ENCODE results near the gene ROM1.

Gene ROM1

DNA sequence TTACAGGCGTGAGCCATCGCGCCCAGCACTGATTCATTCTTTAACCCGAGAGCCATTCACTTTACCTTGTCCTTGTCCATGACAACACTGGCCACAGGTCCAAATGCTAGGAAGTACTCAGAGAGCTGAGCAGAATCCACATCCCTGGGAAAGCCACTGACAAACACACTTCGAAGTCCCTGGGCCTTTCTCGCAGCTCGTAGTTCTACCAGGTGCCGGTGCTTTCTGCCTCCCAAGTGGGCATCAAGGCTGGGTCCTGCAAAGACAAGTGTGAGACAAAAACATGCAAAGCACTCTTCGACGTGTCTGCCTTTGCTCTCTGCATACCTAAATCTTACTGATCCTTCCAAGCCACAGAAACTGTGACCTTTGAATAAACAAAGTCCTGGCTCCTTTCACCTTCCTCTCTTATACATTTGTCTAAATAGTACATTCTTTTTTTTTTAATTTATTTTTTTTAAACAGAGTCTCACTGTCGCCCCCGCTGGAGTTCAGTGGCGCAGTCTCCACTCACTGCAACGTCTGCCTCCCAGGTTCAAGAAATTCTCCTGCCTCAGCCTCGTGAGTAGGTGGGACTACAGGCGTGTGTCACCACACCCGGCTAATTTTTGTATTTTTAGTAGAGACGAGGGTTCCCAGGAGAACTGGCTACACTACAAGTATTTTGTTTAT, 24.0 kb upstream of the ROM1 start:
- no peak for DNase-seq (ENCODE audit: low read depth)

GRCh38 chr11:62591448-62592145, 21.5 kb upstream of the ROM1 start, which contains the start of gene TUT1:
TUT1 (minus strand) TSS chr11:62591523; CDS start chr11:62591485, 38 bp downstream.
- peak; percentile 95 for DNase-seq (ENCODE audit: low read depth)

GRCh38 chr11:62592146-62592815, 20.8 kb upstream of the ROM1 start:
- no peak for DNase-seq (ENCODE audit: low read depth)

DNA sequence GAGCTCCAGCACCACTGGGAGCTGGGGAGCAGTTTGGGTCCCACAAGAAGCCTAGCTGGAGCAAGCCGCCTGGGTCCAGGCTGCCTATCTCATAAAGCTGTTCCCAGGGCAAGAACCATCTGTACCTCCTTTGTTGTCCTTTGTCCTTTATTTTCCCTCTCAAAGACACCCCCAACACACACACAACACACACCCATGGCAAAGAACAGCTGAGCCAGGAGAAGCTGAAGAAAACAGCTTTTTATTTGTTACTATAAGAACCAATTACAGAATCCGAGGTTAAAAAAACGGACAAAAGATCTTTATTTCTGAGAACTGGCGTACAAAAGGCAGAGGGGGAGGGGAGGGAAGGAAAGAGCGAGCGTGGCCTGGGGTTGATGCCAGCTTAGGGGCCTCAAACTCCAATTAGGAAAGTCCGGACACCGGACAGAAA, 20.1 kb upstream of the ROM1 start:
- no peak for DNase-seq (ENCODE audit: low read depth)

DNA sequence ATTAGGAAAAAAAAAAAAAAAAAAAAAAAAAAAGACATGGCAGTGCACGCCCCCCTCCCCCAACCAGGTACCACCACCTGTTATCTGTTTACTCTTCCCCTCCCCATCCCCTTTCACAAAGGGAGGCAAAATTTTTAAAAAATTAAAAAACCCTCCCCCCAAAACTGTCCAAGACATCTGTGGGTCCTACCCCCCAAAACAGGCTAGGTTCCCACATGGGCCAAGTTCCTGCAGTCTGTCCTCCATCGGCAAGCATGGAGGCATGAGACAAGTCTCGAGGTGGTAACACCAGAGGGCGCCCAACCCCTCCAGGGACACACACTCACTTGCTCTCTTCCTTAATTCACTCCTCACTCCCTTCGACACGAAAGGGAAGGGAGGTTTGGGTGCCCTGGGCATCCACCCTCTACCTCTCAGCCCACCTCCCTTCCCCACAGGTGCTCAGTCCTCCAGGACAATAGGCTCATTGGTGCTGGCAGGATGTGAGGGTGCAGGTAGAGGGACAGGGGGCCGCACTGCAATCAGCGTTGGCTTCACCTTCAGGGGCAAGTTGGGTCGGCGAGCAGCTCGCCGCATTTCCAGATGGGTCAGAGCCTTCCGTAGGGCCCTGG, 19.5 kb upstream of the ROM1 start:
- peak; percentile 69 for DNase-seq (ENCODE audit: low read depth)

DNA sequence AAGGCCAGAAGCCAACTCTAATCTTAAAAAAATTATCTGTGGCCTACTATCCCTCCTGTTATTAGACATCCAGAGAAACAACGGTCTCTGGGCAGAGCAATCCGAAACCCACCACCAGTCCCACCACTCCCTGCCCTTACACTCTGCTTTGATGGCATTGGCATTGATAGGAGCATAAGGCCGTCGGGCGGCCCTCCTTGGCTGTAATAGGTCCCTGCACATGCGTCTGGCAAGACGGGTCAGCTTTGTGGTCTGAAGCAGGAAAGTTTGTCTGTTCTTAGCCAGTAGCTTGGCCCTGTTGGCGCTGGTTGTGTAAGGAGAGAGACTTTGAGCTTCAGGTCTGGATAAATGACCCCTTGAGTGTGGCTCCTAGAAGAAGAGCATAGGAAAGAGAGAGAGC, 17.9 kb upstream of the ROM1 start:
- DNase-seq (ENCODE audit: low read depth), result no peak

GRCh38 chr11:62599069-62599696, 13.9 kb upstream of the ROM1 start:
- peak; percentile 91 for DNase-seq (ENCODE audit: low read depth)

DNA sequence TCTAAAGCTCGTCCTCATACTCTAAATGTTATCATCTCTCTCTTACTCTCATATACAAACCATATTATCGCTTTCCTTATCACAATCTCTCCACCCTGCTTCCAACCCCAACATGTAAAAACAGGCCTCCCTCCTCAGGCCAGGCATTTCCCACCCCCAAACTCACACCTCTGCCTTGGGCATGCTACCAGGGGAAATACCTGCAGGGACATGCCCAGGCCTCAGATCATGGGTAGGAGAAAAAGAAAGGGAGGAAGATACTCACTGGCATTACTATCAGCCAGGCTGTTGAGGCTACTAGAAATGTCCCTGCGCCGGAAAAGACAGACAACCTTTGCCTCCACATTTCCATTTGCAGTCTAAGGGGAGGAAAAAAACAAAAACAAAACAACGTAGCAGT, 13.2 kb upstream of the ROM1 start:
- DNase-seq (ENCODE audit: low read depth), result no peak

DNA sequence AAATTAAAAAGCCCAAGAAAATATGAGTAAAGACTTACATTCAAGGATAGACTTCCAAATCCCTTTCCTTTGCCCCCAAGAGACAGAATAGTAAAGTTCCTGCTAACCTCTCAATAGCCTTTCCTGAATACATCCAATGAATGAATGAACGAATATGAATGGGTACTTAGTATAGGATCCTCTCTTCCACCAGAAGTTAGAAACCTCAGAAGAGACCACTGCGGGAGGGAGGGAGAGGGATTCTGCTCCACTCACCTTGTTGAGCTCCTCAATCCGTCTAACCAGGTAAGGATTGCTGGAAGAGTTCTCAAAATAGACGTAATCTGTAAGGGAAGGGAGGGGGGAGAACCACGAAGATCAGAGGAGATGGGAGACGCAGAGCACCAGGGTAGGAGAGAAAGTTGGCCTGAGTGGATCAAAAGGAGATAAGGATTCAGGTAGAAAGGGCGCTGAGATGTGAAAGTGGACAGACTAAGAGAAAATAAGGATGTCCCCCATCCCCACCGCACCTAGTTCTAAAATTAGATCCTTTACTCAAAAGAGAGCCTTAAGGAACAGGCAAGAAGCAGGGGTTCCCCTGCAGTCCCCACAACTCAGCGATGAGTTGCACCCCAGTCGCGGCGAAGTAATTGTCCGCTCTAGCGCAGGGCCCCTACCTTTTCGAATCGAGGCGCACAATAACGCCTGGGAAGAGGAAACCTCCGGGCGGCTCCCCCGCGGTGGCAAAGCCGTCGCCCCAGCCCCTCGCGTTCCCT, 12.5 kb upstream of the ROM1 start:
- no peak for DNase-seq (ENCODE audit: low read depth)

DNA sequence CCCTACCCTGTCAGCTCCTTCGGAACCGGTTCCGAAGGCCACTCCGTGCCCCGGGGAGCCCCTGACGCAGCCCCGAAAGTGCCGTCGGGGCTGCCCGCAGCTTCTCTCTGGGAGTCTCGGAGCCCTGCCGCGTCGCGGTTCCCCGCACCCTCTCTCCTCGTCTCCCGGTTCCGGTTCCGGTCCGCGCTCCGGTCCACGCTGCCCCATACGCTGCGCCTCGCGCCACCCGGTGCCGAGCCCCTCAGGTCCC, 12.0 kb upstream of the ROM1 start:
- DNase-seq (ENCODE audit: low read depth), result no peak

GRCh38 chr11:62601372-62602140, 11.5 kb upstream of the ROM1 start, which contains the start of gene MTA2:
MTA2 (minus strand) TSS chr11:62601865; CDS start chr11:62601450, 415 bp downstream.
- DNase-seq (ENCODE audit: low read depth), result peak; percentile 100

DNA sequence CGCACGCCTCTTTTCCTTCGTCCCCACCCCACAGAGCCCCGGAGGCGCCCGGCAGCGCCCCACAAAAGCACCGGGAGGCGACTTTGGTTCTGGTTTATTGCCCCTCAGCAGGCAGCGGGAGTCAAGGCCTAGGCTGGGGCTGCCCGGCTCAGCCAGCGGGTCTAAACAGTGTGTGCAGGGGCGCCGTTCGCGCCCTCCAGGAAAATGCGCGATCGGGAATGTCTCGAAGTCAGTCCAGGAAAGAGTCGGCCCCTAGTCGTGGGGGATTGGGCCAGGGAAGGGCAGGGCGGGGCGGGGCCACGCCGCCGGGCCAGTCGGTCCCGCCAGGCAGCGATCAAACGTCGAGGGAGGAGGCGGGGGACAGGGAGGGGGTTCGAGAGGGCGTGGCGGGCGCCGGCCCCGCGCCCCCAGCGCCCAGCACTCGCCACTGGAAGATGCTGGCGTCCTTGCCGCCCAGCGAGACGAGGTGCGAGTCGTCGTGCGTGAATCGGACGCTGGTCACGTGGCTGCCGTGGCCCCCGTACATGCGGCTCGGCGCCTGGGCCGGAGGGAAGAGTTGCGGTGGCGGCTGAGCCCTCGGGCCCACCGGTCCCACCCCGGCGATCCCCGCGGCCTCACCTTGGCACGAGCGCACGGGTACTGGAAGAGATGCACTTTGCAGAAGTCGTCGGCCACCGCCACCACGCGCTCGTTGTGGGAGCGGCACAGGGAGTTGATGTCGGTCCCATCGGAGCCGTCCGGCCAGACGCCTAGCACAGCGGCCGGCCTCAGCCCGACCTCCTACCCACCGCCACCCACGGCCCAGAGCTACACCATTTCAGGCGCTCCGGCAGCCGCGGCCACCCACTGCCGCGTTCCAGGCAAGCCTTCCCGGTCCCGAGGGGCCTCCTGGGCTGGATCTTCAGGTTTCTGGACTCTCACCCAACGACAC, 10.7 kb upstream of the ROM1 start:
- DNase-seq (ENCODE audit: low read depth), result no peak

DNA sequence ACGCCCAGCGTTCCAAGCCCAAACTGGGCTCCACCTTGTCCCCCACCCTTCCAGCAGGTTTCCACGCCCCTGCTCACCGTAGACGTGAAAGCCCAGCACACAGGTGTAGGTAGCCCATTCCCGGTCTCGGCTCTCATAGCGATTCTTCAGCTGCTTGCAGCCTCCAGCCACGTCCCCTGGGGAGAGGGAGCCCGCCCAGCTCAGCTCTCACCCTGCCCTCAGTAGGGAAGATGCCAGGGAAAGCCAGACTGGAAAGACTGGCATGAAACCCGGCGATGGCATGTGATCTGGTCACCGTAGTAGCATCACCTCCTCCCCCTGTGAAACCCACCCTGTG, 10.0 kb upstream of the ROM1 start:
- DNase-seq (ENCODE audit: low read depth), result no peak

GRCh38 chr11:62603776-62604299, 9.2 kb upstream of the ROM1 start:
- DNase-seq (ENCODE audit: low read depth), result no peak

DNA sequence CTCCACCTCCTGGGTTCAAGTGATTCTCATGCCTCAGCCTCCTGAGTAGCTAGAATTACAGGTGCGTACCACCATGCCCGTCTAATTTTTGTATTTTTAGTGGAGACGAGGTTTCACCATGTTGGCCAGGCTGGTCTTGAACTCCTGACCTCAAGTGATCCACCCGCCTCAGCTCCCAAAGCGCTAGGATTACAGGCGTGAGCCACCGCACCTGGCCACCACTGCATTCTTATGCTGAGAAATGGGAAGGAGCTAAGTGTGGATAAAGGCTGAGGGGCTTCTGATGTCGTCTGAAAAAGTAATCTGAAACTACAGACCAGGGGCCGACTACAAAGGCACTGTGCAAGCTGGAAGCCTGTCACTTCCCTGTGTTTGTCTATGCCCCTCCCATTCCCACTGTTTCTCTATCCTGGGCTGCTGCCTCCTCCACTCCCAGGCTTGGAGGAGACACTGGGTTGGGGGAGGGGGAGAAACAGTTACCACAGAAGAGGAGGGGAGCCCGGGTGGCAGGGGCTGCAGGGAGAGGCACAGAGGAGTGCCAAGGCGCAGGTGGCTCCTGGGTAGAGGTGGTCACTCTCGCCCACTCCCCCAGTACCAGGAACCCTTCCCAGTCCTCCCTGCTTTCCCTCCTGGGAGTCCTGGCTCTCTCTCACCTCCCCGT, 8.5 kb upstream of the ROM1 start:
- DNase-seq (ENCODE audit: low read depth), result no peak

DNA sequence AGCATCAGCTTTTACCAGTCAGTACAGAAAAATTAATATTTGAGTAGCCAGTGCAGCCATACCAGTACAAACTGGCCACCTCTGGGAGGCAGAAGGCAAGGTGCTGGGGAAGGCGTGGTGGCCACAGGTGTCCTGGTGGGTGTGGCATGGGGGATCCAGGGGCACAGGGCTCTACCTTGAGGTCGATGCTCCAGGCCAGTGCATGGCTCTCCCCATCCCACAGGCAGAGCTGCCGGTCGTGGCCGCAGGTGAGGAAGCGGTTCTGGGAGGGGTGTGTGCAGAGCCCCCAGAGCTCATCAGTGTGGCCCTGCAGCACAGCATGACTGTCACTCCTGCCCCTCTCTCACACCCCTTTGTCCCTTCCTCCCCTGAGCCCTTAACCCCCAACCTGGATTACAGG, 7.6 kb upstream of the ROM1 start:
- DNase-seq (ENCODE audit: low read depth), result no peak

GRCh38 chr11:62605902-62606301, 7.2 kb upstream of the ROM1 start:
- DNase-seq (ENCODE audit: low read depth), result no peak

DNA sequence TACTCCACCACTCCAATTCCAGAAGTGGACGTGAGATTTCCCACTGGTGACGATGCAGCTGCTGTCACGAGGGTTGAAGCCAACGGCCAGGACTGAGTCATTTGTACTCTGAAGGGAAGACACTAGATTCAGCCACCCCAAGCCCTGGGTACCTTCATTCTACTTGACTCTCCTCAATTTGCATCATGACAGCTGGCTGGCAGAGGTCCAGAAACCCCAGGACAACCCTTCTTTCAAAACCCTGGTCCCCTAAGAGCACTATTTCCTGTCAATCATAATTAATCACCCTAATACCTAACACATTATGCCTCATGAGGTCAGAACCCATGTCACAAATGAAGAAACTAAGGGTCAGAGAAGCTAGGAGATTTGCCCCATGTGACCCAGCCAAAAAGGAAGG, 5.3 kb upstream of the ROM1 start:
- no peak for DNase-seq (ENCODE audit: low read depth)

DNA sequence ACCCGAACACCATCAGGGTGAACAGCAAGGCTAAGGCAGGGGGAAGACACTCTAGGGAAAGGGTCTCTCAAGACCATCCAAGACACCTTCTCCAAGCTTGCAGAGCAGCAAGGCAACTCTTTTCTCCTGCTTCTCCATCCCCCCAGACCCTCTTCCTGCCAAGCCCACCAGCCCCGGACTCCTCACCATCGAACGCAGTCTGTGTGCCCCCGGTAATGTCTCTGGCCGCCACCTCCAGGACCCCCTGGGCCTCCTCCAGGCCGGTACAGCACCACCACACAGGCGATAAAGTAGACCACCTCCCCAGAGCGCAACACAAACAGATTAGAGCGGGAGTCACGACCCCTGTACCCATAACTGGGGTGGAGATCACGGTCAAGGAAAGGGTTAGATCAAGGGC, 4.3 kb upstream of the ROM1 start:
- DNase-seq (ENCODE audit: low read depth), result no peak

Data from activated T-cell treated with anti-CD3 and anti-CD28 coated beads for 48 hours (primary cell).